Measurements from ENCODE around the gene DMRT3. TPM values are rescaled to one million over a fixed set of nuclear protein-coding genes. Genes with fewer than 3 reads are reported as not detected.

DMRT3 gene
- polyA plus RNA-seq, 1 donor from 2014 or later = not detected

DNA sequence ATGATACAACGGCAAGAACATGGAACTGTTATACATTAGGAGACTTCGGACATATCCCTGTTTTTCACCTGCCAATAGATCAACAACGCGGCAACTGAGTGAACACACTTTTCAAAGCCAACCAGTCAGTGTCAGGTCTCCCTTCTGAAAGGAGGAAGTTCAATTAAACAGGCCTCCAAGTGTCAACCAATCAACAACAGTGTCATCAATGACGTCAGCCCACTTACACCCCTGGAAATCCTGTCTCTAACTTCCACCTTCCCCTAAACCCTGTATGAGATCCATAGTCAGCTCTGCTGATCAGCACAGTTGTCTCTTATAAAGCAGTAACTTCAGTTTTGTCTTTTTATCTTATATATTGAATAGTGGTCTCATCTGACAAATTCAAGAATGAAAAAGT lies 36.6 kb downstream of the DMRT3 start (continued):
- TF ChIP-seq SMC3 (conservative IDR thresholded peaks at IDR 0.05; ENCODE audit: poor library complexity) = no peak
- no peak for TF ChIP-seq EZH2 (IDR thresholded peaks at IDR 0.05; ENCODE audit: borderline replicate concordance, insufficient read depth, low read length, poor library complexity, severe bottlenecking)

DNA sequence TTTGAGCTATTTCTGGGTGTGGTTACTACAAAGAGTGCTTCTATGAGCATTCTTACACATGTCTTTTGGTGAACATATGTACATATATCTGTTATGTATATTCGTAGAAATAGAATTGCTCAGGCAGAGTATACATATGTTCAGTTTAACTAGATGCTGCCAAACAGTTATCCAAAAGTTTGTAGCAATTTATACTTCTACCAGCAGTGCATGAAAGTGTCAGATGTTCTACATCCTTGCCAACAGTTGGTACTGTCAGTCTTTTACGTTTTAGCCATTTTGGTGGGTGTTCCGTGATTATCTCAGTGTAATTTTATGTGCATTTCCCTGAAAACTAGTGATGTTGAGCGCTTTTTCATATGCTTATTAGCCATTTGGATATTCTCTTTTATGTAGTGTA lies 37.8 kb downstream of the DMRT3 start:
- no peaks in the 10 kb centered on the region for H3K36me3 ChIP-seq (ENCODE audit: insufficient read depth, low read length)
- H3K79me2 ChIP-seq (replicated peaks; ENCODE audit: insufficient read depth, low read length) = no peaks in the 10 kb centered on the region
- no peak overlapping the region for H2AFZ ChIP-seq (ENCODE audit: low read depth, low read length)
- H4K20me1 ChIP-seq (ENCODE audit: insufficient read depth) = no peaks in the 10 kb centered on the region
- H3K9me3 ChIP-seq (ENCODE audit: low read length) = no peaks in the 10 kb centered on the region
- H3K4me3 ChIP-seq (ENCODE audit: low read length) = no peak overlapping the region
- H3K27me3 ChIP-seq (ENCODE audit: insufficient read depth, low read depth, low read length) = no peaks in the 10 kb centered on the region
- H3K4me2 ChIP-seq (ENCODE audit: low read length) = no peak overlapping the region
- no peak overlapping the region for H3K27ac ChIP-seq (ENCODE audit: low read length)
- no peak for TF ChIP-seq EP300 (conservative IDR thresholded peaks at IDR 0.05; ENCODE audit: poor library complexity, severe bottlenecking)
- TF ChIP-seq EZH2 (IDR thresholded peaks at IDR 0.05; ENCODE audit: borderline replicate concordance, insufficient read depth, low read length, poor library complexity, severe bottlenecking) = no peak
- TF ChIP-seq SMC3 (conservative IDR thresholded peaks at IDR 0.05; ENCODE audit: poor library complexity) = no peak
- no peak for TF ChIP-seq POLR2AphosphoS5 (IDR thresholded peaks at IDR 0.05)
- TF ChIP-seq, protein P1, sequence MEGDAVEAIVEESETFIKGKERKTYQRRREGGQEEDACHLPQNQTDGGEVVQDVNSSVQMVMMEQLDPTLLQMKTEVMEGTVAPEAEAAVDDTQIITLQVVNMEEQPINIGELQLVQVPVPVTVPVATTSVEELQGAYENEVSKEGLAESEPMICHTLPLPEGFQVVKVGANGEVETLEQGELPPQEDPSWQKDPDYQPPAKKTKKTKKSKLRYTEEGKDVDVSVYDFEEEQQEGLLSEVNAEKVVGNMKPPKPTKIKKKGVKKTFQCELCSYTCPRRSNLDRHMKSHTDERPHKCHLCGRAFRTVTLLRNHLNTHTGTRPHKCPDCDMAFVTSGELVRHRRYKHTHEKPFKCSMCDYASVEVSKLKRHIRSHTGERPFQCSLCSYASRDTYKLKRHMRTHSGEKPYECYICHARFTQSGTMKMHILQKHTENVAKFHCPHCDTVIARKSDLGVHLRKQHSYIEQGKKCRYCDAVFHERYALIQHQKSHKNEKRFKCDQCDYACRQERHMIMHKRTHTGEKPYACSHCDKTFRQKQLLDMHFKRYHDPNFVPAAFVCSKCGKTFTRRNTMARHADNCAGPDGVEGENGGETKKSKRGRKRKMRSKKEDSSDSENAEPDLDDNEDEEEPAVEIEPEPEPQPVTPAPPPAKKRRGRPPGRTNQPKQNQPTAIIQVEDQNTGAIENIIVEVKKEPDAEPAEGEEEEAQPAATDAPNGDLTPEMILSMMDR (IDR thresholded peaks at IDR 0.05; ENCODE audit: poor library complexity, severe bottlenecking) = no peak
- no peak for TF ChIP-seq TAF1 (IDR thresholded peaks at IDR 0.05; ENCODE audit: low read depth)
- TF ChIP-seq, protein P2, sequence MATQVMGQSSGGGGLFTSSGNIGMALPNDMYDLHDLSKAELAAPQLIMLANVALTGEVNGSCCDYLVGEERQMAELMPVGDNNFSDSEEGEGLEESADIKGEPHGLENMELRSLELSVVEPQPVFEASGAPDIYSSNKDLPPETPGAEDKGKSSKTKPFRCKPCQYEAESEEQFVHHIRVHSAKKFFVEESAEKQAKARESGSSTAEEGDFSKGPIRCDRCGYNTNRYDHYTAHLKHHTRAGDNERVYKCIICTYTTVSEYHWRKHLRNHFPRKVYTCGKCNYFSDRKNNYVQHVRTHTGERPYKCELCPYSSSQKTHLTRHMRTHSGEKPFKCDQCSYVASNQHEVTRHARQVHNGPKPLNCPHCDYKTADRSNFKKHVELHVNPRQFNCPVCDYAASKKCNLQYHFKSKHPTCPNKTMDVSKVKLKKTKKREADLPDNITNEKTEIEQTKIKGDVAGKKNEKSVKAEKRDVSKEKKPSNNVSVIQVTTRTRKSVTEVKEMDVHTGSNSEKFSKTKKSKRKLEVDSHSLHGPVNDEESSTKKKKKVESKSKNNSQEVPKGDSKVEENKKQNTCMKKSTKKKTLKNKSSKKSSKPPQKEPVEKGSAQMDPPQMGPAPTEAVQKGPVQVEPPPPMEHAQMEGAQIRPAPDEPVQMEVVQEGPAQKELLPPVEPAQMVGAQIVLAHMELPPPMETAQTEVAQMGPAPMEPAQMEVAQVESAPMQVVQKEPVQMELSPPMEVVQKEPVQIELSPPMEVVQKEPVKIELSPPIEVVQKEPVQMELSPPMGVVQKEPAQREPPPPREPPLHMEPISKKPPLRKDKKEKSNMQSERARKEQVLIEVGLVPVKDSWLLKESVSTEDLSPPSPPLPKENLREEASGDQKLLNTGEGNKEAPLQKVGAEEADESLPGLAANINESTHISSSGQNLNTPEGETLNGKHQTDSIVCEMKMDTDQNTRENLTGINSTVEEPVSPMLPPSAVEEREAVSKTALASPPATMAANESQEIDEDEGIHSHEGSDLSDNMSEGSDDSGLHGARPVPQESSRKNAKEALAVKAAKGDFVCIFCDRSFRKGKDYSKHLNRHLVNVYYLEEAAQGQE (IDR thresholded peaks at IDR 0.05; ENCODE audit: borderline replicate concordance) = no peak
- no peak for TF ChIP-seq RAD21 (conservative IDR thresholded peaks at IDR 0.05)
- TF ChIP-seq MXI1 (conservative IDR thresholded peaks at IDR 0.05; ENCODE audit: poor library complexity, severe bottlenecking) = no peak
- no peaks in the 10 kb centered on the region for H3F3A ChIP-seq (ENCODE audit: insufficient read depth, low read length, poor library complexity, severe bottlenecking)
- no peaks in the 10 kb centered on the region for H3K9me2 ChIP-seq (ENCODE audit: insufficient read depth, low read length)
- no peak overlapping the region for H3K9ac ChIP-seq (ENCODE audit: low read length)

DNA sequence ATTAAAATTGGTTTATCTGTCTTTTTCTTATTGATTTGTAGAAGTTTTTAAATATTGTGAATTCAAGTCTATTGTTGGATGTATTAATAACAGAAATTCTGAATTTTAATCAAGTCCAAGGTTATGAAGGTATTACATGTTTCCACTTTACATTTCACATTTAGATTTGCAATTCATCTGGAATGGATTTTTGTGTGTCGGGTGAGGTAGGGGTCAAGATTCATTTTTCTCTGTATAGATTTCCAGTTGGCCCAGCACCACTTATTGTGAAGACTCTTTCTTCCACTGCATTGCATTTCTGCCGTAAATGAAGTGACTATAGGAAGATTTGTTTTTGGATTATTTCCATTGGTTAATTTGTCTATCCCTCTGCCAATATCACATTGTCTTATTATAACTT lies 38.2 kb downstream of the DMRT3 start:
- no peak for TF ChIP-seq MXI1 (conservative IDR thresholded peaks at IDR 0.05; ENCODE audit: poor library complexity, severe bottlenecking)
- no peak for TF ChIP-seq SMC3 (conservative IDR thresholded peaks at IDR 0.05; ENCODE audit: poor library complexity)
- TF ChIP-seq, protein P1 (IDR thresholded peaks at IDR 0.05; ENCODE audit: poor library complexity, severe bottlenecking) = no peak
- no peak for TF ChIP-seq EP300 (conservative IDR thresholded peaks at IDR 0.05; ENCODE audit: poor library complexity, severe bottlenecking)
- no peak for TF ChIP-seq EZH2 (IDR thresholded peaks at IDR 0.05; ENCODE audit: borderline replicate concordance, insufficient read depth, low read length, poor library complexity, severe bottlenecking)
- no peak for TF ChIP-seq RAD21 (conservative IDR thresholded peaks at IDR 0.05)
- TF ChIP-seq TAF1 (IDR thresholded peaks at IDR 0.05; ENCODE audit: low read depth) = no peak
- TF ChIP-seq, protein P2 (IDR thresholded peaks at IDR 0.05; ENCODE audit: borderline replicate concordance) = no peak
- no peak for TF ChIP-seq POLR2AphosphoS5 (IDR thresholded peaks at IDR 0.05)
- Histone ChIP-seq H3K9me3 (ENCODE audit: low read length) (no peaks in the 10 kb centered on the region), H3K27ac (ENCODE audit: low read length) (no peak overlapping the region), H2AFZ (ENCODE audit: low read depth, low read length) (no peak overlapping the region), H3K27me3 (ENCODE audit: insufficient read depth, low read depth, low read length) (no peaks in the 10 kb centered on the region), H3K4me2 (ENCODE audit: low read length) (no peak overlapping the region), H3F3A (ENCODE audit: insufficient read depth, low read length, poor library complexity, severe bottlenecking) (no peaks in the 10 kb centered on the region), H4K20me1 (ENCODE audit: insufficient read depth) (no peaks in the 10 kb centered on the region), H3K79me2 (replicated peaks; ENCODE audit: insufficient read depth, low read length) (no peaks in the 10 kb centered on the region), H3K4me3 (ENCODE audit: low read length) (no peak overlapping the region), H3K9me2 (ENCODE audit: insufficient read depth, low read length) (no peaks in the 10 kb centered on the region), H3K9ac (ENCODE audit: low read length) (no peak overlapping the region), H3K36me3 (ENCODE audit: insufficient read depth, low read length) (no peaks in the 10 kb centered on the region)

Measured in neural cell (in vitro differentiated cells).